Measurements from ENCODE around the gene MROH7. TPM values are rescaled to one million over a fixed set of nuclear protein-coding genes. Genes with fewer than 3 reads are reported as not detected.

Gene MROH7
- total RNA-seq, 1 donor from 2014 or later: under 0.01 TPM

DNA sequence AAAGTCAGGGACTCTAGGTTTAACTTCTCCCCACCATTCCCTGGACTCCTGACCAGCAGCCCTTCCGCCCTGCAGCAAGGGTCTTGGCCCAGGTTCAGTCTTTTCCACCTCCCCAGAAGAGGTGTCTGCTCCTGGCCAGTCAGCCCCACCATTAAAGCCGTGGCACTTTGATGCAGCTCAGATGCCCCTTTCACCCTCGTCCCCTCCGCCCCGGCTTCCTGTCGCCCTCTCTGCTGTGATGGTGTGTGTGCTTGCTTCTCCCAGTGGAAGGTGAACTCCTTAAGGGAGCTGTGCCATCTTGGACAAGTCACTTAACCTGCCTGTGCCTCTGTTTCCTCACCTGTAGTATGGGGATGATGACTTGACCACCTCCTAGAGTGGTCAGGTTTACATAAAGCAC is 56.3 kb downstream of the MROH7 start:
- no peak for DNase-seq (ENCODE audit: low read depth in 2 of 2)

DNA sequence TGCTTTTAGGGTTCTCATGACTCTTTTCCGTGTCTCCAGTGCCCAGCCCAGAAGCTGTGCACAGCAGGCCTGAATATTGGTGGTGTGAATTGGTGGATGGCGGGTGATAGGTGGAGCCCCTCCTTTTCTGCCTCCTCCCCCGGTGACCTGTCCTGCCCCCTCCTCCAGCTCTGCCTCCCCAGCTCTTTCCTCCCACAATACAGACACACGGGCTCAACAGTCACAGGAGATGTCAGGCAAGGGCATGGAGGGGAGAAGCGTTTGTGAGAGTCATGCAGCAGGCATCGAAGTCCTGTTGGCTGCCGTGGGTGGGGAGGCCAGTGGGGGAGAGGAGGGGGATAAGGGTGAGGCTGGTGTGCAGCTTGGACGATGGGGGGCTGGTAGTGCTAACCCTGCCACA is 56.8 kb downstream of the MROH7 start:
- DNase-seq (ENCODE audit: low read depth in 2 of 2): no peak

DNA sequence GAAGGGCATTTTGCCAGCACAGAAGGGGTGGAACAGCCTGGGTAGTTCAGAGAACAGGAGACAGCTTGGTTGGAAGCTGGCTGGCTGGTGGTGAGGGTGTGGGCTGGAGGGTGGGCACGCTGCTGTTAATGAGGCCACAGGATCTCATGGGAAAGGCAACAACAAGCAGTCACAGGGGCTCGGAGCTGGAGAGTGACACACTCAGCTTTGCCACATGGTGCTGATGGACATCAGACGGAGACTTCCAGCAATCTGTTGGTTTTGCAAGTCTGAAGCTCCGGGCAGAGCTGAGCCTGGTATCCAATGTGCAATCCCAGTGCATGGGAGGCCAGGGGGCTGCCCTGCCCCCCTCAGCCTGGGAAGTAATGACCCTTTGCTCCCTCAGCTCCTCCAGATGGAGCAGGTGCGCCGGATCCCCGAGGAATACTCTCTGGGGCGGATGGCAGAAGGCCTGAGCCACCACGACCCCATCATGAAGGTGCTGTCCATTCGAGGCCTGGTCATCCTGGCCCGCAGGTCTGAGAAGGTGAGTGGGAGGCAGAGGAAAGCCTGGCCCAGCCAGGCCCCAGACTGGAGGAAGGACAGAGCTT is 58.4 kb downstream of the MROH7 start:
- no peak for DNase-seq (ENCODE audit: low read depth in 2 of 2)

DNA sequence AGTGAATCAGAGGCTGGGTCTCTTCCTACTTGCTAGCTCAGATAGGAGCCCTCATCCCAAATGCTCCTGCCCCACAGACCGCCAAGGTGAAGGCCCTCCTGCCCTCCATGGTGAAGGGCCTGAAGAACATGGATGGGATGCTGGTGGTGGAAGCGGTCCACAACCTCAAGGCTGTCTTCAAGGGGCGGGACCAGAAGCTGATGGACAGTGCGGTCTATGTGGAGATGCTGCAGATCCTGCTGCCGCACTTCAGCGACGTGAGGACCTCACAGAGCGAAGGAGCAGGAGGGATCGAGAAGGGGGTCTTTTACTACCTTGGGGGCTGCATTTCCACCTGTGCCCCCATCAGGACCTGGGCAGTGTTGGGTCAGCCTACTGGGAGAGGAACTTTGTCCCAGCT is 59.5 kb downstream of the MROH7 start:
- DNase-seq (ENCODE audit: low read depth in 2 of 2): no peak

DNA sequence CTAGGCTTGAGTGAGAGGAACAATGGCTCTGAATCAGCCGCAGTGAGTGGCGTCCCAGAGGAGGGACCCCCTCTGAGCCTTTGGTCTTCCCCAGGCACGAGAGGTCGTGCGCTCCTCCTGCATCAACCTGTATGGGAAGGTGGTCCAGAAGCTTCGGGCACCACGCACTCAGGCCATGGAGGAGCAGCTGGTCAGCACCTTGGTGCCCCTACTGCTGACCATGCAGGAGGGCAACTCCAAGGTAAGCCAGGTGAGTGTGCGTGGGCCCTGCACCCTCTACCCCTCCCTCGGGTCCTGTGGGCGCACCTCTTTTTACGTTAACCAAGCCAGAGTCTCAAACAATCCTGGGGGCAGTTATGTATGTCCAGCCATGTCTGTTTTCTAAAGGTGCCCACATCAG is 60.4 kb downstream of the MROH7 start:
- DNase-seq (ENCODE audit: low read depth in 2 of 2): no peak

DNA sequence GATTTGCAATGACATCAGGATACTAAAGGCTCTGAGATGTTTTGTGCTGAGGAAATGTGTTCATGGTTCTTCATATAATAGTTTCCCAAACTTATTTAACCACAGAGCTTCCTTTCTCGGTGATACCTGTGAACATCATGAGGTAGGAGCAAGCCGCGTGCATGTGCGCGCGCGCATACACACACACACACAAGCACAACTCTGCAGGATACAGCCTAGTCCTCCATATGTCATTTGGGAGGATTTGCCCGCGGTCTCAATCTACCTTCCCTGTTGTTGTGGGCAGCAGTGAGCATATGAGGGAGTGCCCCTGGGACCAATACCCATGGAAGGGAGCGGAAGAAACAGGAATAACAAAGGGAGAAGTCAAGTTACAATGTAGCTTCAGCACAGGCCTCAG is 61.9 kb downstream of the MROH7 start:
- DNase-seq (ENCODE audit: low read depth in 2 of 2): no peak

DNA sequence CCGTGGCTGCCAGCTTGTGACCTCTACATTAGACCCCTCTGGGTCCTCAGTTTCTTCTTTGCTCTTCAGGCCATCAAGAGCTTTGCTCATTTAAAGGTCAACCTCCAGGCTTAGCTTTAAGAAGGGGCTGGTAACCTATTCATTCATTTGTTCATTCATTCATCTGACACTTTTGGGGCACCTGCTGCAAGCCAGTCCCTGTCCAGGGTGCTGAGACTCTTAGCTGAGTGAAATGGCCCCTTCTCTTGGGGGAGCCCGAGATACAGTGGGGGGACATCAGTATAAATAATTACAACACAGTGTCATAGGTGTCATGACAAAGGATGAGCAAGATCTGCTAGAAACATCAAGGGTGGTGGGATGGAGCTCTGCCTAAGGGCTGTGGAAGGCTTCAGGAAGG is 63.6 kb downstream of the MROH7 start:
- DNase-seq (ENCODE audit: low read depth in 2 of 2): no peak

DNA sequence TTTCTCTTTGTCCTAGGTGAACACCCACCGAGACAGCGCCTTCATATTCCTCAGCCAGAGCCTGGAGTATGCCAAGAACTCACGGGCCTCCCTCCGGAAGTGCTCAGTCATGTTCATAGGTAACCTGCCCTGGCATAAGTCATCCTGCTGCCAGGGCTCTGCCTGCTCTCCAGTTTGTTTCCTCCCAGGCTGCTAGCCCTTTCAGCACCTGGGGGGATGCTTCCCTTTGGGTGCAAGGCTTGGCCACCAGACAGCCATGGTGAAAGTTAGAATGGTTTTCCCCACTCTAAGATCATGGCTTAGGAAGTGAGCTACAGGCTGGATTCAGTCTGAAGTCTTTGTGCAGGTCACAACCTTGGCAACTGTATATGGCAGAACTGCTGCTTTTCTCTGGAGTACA is 64.8 kb downstream of the MROH7 start:
- no peak for DNase-seq (ENCODE audit: low read depth in 2 of 2)

DNA sequence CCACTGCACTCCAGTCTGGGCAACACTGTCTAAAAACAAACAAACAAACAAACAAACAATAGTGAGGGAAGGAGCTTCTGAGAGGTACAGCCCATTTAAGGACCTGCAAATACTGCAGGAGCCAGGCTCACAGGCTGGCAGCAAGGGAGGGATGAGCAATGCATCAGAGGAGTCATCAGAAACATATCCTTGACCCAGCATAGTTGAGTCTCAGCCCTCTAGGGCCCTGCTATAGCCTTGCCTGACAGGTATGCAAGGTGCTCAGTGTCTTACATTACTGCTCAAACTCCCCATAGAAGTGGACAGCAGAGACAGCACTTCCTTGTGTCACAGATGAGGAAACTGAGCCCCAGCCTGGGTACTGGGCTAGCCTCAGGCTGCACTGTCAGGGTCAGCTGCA is 66.8 kb downstream of the MROH7 start:
- DNase-seq (ENCODE audit: low read depth in 2 of 2): no peak

DNA sequence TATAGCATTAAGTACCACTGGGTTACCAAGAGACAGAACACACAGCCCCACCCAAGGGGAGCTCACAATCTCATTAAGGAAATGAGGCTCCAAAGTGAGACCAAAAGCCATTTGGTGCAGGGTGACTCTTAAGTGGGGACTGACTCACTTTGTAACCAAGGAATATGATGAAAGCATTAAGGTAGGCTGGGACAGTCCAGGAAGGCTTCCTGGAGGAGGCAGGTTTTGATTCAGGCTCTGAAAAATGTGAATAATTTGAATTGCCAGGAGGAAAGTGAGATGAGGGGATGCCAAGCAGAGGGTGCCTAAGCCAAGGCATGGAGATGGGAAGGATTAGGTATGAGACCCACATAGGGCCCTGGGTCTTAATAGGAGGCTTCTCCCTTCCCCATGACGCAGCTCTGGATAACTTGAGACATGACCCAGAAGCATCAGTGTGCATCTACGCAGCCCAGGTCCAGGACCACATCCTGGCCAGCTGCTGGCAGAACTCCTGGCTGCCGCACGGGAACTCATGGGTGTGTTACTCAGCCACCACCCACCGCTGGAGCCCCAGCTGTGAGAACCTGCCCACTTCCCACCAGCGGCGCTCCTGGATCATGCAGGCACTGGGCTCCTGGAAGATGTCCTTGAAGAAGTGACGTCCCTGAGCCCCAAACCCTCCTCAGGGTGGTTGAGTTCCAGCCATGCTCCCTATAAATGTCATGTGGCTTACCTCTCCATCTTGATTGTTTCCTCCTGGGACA is 68.1 kb downstream of the MROH7 start:
- DNase-seq (ENCODE audit: low read depth in 2 of 2): no peak

DNA sequence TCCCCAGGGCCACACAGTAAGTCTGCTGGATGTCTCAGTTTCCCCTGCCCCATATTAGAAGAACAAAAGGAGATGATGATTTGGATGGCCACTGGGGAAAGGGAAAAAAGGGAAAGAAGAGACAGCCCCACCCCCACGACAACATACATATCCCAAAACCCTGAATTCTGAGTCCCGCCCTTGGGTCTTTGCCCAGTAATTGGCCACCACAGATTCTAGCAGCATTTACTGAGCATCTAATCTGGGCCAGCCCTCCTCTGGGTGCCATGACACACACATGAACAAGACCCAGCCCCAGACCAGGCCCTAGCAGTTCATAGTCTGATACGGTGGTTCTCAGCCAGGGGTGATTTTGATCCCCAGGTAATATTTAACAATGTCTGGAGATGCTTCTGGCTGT is 68.8 kb downstream of the MROH7 start:
- DNase-seq (ENCODE audit: low read depth in 2 of 2): no peak

DNA sequence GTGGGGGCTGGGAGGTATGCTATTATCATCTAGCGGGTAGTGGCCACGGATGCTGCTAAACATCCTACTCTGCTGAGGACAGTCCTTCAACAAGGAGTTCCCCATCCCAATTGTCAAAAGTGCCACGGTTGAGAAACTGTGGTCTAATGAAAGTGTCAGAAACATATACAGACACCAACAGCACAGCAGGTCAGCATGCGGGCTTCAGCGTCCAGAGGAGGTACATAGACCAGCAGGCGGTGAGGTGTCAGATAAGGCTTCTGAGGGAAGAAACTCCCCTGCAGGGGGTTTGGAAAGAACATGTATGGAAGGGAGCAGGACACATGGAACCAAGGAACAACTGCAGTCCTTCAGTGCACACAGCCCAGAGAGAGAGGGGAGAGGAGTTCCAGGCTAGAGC is 69.3 kb downstream of the MROH7 start:
- DNase-seq (ENCODE audit: low read depth in 2 of 2): no peak

DNA sequence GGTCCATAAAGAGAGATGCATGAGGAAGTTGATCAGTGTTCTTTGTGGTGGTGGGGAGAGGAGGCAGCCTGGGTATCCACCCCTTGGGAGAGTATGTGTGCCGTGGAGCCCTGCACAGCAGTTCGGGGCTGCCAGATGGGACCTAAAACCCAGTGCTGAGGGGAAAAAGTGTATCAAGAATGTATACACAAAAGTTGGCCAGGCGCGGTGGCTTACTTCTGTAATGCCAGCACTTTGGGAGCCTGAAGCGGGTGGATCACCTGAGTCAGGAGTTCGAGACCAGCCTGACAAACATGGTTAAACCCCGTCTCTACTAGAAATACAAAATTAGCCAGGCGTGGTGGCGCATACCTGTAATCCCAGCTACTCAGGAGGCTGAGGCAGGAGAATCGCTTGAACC is 70.0 kb downstream of the MROH7 start:
- DNase-seq (ENCODE audit: low read depth in 2 of 2): no peak

DNA sequence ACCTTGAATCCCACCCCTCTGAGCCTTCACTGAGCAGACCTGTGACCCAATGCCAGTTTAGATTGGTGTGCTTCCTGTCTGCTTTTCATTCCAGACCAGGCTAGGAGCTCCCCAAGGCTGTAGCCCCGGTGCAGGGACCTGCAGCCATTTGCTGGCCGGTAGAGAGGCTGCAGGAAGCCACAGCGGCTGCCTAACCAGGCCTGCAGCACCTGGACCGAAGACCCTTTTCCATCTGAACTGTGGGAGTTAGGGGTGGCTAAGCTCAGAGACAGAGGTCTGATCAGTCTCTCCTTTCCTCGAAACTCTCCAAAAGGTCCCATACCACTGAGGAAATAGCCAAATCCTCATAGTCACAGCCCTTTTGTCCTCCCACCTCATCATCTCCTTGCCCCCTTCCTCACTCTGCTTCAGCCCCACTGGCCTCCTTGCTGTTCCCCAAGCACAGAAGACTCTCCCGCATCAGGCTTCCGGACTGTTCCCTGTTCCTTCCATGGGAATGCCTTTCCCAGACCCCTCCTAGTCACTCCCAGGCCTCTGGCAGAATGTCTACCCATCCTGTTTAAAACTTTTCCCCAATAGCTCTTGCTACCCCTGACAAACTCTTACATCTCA is 73.4 kb downstream of the MROH7 start:
- DNase-seq (ENCODE audit: low read depth in 2 of 2): no peak

DNA sequence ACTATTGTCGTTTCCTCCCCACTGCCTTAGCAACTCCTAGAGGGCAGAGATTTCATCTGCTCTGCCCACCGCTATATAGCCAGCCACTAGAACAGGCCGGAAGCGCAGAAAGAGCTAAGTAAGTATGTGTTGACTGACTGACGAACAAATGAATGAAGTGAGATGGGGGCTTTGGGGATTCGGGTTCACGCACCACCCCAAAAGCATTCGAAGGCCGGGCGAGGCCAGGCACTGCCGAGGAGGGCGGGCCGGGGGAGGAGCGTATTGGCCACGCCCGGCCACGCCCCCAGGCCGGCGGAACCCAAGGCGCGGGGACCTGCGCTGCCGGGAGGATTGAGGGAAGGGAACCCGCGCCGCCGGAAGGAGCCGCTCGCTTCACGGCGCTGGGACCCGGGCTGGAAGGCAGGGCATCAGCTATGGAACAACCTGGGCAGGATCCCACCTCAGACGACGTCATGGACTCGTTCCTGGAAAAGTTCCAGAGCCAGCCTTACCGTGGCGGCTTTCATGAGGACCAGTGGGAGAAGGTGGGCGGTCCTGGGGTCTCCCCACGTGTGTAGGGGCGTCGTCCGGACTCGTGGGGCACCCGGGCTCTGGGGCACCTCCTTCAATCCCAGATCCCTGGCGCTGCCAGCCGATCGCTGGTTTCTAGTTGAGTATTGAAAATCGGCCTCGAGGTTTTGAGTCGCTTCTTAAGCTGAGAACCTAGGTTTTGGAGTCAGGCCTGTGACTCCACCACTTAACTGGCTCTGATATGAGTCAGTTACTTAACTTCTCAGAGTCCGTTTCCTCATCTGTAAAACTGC is 74.1 kb downstream of the MROH7 start, which contains the start of gene TTC4:
TSS of gene TTC4 (plus strand) at position 369 of the 806 bp plus-strand sequence. CDS start at position 417, 48 bp downstream.
- peak; percentile 40 to 80 for DNase-seq (ENCODE audit: low read depth in 2 of 2)

DNA sequence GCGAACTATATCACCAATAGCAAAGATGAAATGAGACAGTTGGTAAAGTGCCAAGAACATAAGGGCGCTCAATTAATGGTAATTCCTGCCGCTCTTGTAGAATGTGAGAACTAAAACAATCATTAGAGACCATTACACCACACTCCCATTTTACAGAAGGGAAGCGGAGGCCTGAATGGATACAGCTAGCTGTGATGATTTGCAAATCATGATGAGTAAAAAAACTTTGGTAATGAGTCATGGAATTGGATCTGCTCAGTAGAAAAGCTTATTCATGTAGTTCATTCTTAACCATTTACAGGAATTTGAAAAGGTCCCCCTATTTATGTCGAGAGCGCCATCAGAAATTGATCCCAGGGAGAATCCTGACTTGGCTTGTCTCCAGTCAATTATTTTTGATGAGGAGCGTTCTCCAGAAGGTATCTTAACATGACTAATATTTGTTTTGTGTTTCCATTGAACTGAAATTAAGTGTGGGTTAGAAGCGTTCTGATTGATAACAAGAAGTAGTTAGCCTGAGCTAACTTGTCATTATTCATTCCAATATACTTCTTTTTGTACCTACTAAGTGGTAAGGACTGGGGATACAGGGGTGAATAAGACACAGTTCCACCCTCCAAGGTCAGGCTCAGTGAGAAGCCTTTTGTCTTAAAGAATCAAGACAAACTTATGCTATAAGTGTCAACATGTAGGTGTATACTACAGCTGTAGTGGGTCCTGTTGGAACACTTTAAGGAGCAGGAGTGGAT is 74.9 kb downstream of the MROH7 start:
- DNase-seq (ENCODE audit: low read depth in 2 of 2): peak; percentile 4 to 34

DNA sequence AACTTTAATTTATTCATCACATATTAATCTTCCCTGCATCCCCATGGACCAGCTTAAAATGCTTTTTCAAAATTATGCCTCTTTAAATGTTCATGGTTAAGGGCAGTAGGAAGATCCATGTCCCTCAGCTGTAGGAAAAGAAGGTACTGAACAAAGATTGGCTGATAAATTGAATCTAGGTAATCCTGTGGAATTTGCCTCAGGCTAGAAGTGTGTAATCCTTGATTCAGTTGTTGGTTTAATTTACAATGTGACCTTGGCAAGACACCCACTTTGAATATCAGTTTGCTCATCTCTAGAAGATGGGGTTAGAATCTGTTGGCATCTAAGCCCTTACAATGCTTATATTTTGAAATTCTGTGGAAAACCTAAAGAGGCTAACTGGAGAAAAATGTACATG is 80.1 kb downstream of the MROH7 start:
- no peak for DNase-seq (ENCODE audit: low read depth in 2 of 2)

DNA sequence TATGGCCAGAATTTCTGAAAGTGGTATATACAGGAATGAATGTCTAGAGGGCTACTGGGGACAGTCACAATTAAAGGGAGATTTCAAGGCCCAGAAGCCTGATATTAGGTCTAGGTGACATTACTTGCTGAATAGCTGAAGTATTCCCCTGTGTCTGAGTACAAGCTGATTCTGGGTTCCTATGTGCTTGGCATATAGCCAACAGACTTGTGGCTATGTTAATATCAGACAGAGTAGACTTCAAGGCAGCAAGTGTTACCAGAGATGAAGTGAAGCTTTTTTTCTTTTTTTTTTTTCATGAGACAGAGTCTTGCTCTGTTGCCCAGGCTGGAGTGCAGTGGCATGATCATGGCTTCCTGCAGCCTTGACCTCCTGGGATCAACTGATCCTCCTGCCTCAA is 82.4 kb downstream of the MROH7 start:
- no peak for DNase-seq (ENCODE audit: low read depth in 2 of 2)

DNA sequence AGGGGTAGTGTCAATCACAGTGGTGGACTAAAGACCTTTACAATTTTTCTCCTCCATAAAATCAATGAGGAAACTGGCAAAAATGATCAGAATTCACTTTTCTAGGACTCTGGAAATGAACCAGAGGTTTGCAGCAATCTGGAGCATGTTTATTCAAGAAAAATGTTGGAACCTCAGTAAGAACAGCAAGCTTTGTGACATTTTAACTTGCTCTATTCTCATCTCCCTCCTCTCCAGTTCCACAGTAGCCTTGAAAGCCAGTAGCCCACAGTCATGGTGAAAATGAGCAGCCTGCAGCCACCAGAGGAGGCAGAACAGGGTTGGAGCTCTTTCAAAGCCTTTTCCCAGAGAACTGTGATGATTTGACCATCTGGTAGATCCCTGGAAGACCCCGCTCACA is 83.2 kb downstream of the MROH7 start:
- no peak for DNase-seq (ENCODE audit: low read depth in 2 of 2)

DNA sequence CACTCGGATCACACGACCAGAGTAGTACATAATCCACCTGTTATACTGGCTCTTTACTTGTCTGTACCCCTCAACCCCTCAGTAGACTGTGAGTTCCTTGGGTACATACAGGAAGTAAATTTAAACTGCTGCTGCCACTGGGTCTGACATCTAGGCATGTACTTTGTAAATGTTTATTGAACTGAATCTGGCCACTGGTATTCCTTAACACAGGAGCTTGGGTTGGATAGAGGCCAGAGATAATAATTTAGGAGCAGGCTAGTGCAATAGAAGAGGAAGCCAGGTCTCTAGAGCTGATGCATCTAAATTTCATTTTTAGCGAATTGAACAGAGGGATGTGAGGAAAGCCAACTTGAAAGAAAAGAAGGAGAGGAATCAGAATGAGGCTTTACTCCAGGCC is 86.4 kb downstream of the MROH7 start:
- no peak for DNase-seq (ENCODE audit: low read depth in 2 of 2)

DNA sequence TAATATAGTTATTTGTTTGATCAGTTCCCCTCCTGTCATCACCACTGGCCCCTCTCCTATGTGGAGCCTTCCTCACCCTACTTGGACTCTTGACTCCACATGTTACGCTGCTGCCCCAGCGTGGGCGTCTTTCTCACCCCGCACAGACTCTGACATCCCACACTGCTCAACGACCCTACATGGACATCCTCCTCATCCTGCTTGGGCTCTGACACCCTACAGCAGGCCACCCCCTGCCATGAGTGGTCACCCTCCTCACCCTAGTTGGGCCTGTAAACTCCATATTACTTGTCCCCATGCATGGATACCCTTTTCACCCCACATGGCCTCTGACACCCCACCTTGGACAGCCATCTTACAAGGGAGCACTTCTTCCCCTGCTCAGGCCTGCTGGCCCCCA is 95.1 kb downstream of the MROH7 start:
- no peak for DNase-seq (ENCODE audit: low read depth in 2 of 2)

DNA sequence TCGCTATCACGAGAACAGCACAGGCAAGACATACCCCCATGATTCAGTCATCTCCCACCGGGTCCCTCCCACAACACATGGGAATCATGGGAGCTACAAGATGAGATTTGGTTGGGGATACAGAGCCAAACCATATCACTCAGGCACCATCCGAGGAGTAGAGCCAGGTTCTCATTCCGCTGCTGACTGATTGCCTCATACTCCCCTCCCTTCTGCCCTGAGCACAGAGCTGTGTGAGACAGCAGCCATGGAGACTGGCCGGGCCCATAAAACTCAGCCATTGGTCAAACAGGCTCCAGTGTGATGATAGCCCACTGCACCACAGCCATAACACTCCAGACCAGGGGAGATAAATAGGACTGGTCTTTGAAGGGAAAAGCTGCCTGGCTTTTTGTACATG is 96.7 kb downstream of the MROH7 start:
- no peak for DNase-seq (ENCODE audit: low read depth in 2 of 2)
